ENCODE data around the gene LRP1B. TPM values are rescaled to one million over a fixed set of nuclear protein-coding genes. Genes with fewer than 3 reads are reported as not detected.

LRP1B gene
- total RNA-seq, 4 donors from 2014 or later: 0.42 to 0.71 (median 0.65) TPM

GRCh38 chr2:141522702-141523101, 608.1 kb downstream of the LRP1B start:
- H3K27me3 ChIP-seq: no peaks in the 10 kb centered on the region
- no peak for TF ChIP-seq POLR2A (IDR thresholded peaks at IDR 0.05; ENCODE audit: low read depth)
- no peak for TF ChIP-seq EP300 (IDR thresholded peaks at IDR 0.05)
- no peak for TF ChIP-seq CTCF (IDR thresholded peaks at IDR 0.05)
- no peak for TF ChIP-seq POLR2AphosphoS5 (IDR thresholded peaks at IDR 0.05)
- WGBS: 37% methylated on average over 1 of the region's 1 CpG

GRCh38 chr2:141522048-141522447, 608.8 kb downstream of the LRP1B start:
- no peak for DNase-seq (ENCODE audit: extremely low spot score)
- Histone ChIP-seq H3K27ac (replicated peaks in 1 of 4) (no peak overlapping the region), H3K4me3 (no peak overlapping the region), H3K27me3 (no peaks in the 10 kb centered on the region), H3K9me3 (no peaks in the 10 kb centered on the region), H3K36me3 (no peaks in the 10 kb centered on the region), H3K4me1 (no peaks in the 10 kb centered on the region)
- TF ChIP-seq POLR2A (IDR thresholded peaks at IDR 0.05; ENCODE audit: low read depth) (no peak), EP300 (IDR thresholded peaks at IDR 0.05) (no peak), CTCF (IDR thresholded peaks at IDR 0.05) (no peak), POLR2AphosphoS5 (IDR thresholded peaks at IDR 0.05) (no peak)
- intact Hi-C loops (cut with DNase I): no loop called here
- 89% methylated on average over 3 of the region's 3 CpGs for WGBS

More at GRCh38 chr2:141522702-141523101, 608.1 kb downstream of the LRP1B start:
- Histone ChIP-seq H3K4me1 (no peaks in the 10 kb centered on the region), H3K4me3 (no peak overlapping the region), H3K27ac (replicated peaks in 1 of 4) (no peak overlapping the region), H3K36me3 (no peaks in the 10 kb centered on the region), H3K9me3 (no peaks in the 10 kb centered on the region)
- intact Hi-C loops (cut with DNase I): no loop called here
- no peak for DNase-seq (ENCODE audit: extremely low spot score)

GRCh38 chr2:141519906-141520305, 610.9 kb downstream of the LRP1B start:
- H3K36me3 ChIP-seq: no peaks in the 10 kb centered on the region
- no peak overlapping the region for H3K4me3 ChIP-seq
- no peak for DNase-seq (ENCODE audit: extremely low spot score)
- intact Hi-C loops (cut with DNase I): no loop called here
- 90% methylated on average over 2 of the region's 2 CpGs for WGBS
- H3K27ac ChIP-seq (replicated peaks in 1 of 4): no peak overlapping the region
- H3K27me3 ChIP-seq: no peaks in the 10 kb centered on the region
- H3K4me1 ChIP-seq: no peaks in the 10 kb centered on the region
- no peaks in the 10 kb centered on the region for H3K9me3 ChIP-seq
- TF ChIP-seq CTCF (IDR thresholded peaks at IDR 0.05): no peak
- TF ChIP-seq POLR2A (IDR thresholded peaks at IDR 0.05; ENCODE audit: low read depth): no peak
- TF ChIP-seq EP300 (IDR thresholded peaks at IDR 0.05): no peak
- no peak for TF ChIP-seq POLR2AphosphoS5 (IDR thresholded peaks at IDR 0.05)

- TF ChIP-seq POLR2AphosphoS5 (IDR thresholded peaks at IDR 0.05) (no peak), EP300 (IDR thresholded peaks at IDR 0.05) (no peak), POLR2A (IDR thresholded peaks at IDR 0.05; ENCODE audit: low read depth) (no peak), CTCF (IDR thresholded peaks at IDR 0.05) (no peak)
Observed at GRCh38 chr2:141517852-141518421, 612.9 kb downstream of the LRP1B start.

More at GRCh38 chr2:141517852-141518421, 612.9 kb downstream of the LRP1B start:
- 84% methylated on average over 2 of the region's 2 CpGs for WGBS
- Histone ChIP-seq H3K27me3 (no peaks in the 10 kb centered on the region), H3K9me3 (no peaks in the 10 kb centered on the region), H3K4me1 (no peaks in the 10 kb centered on the region), H3K36me3 (no peaks in the 10 kb centered on the region), H3K27ac (replicated peaks in 1 of 4) (no peak overlapping the region), H3K4me3 (no peak overlapping the region)
- intact Hi-C loops (cut with DNase I): no loop called here
- DNase-seq (ENCODE audit: extremely low spot score): no peak

All from esophagus muscularis mucosa (tissue), 4 donors.